Fibroblast of pulmonary artery (primary cell): ENCODE measurements around the gene AHDC1.

Experiments used
- DNase-seq: peaks from one replicate; pipeline ENCODE4 v3.0.0-alpha.2; 2010; ENCODE audit warnings: low read depth
- H3K4me3 ChIP-seq: replicated peaks from 2 replicates; pipeline ENCODE4 v1.5.1; 2011; ENCODE audit warnings: low read depth, mild to moderate bottlenecking, control low read depth, low read length, moderate library complexity
- CTCF ChIP-seq: IDR thresholded peaks from 2 replicates; pipeline ENCODE4 v1.5.1; 2011; ENCODE audit warnings: mild to moderate bottlenecking, control low read depth, low read length, inconsistent platforms; ENCODE audit errors: missing control alignments

Gene AHDC1

GRCh38 chr1:27574871-27575831, 28.8 kb downstream of the AHDC1 start:
- DNase-seq = peak; percentile 82
- TF ChIP-seq CTCF = no peak
- H3K4me3 ChIP-seq = peak overlapping the region; percentile 25

- no peak overlapping the region for H3K4me3 ChIP-seq
- no peak for DNase-seq
- no peak for TF ChIP-seq CTCF
Observed at GRCh38 chr1:27574001-27574781, 29.8 kb downstream of the AHDC1 start.

GRCh38 chr1:27572679-27573426, 31.1 kb downstream of the AHDC1 start:
- H3K4me3 ChIP-seq = no peak overlapping the region
- DNase-seq = no peak
- TF ChIP-seq CTCF = no peak

- H3K4me3 ChIP-seq = no peak overlapping the region
- no peak for DNase-seq
- TF ChIP-seq CTCF = no peak
Observed at GRCh38 chr1:27572019-27572678, 31.8 kb downstream of the AHDC1 start.

GRCh38 chr1:27571439-27572018, 32.4 kb downstream of the AHDC1 start:
- no peak for TF ChIP-seq CTCF
- H3K4me3 ChIP-seq = no peak overlapping the region
- no peak for DNase-seq

GRCh38 chr1:27570784-27571183, 33.2 kb downstream of the AHDC1 start:
- H3K4me3 ChIP-seq = no peak overlapping the region
- no peak for DNase-seq
- no peak for TF ChIP-seq CTCF
